Esophagus muscularis mucosa (tissue), 4 donors: Measurements from ENCODE around the gene GVQW3. TPM values are rescaled to one million over a fixed set of nuclear protein-coding genes. Genes with fewer than 3 reads are reported as not detected.

Experiments
- DNase-seq: peaks from one replicate; pipeline ENCODE4 v3.0.0-alpha.2; 2017; ENCODE audit errors: extremely low spot score
- H3K27ac ChIP-seq, 4 donors: fragments of 200-600 bp; sonication (generic); replicated peaks in 1 of 4; 1 replicate in 3 of 4; 2 replicates in 1 of 4; pipeline ENCODE4 v1.5.1; 2016 to 2019; ENCODE audit warnings: mild to moderate bottlenecking in 1 of 4
- H3K27me3 ChIP-seq, 4 donors: fragments of 200-600 bp; sonication (generic); one replicate each; pipeline versions ENCODE4 v1.5.1 to v1.6.0; 2016 to 2019
- H3K36me3 ChIP-seq, 4 donors: fragments of 200-600 bp; sonication (generic); one replicate each; pipeline ENCODE4 v1.5.1; 2016 to 2019
- H3K4me1 ChIP-seq, 4 donors: fragments of 200-600 bp; sonication (generic); one replicate each; pipeline ENCODE4 v1.5.1; 2016 to 2019
- H3K4me3 ChIP-seq, 4 donors: fragments of 200-600 bp; sonication (generic); 1 replicate in 2 of 4; 2 replicates in 2 of 4; pipeline ENCODE4 v1.5.1; 2016 to 2019; ENCODE audit warnings: mild to moderate bottlenecking in 4 of 4, moderate library complexity in 1 of 4
- H3K9me3 ChIP-seq, 4 donors: fragments of 200-600 bp; sonication (generic); 1 replicate in 3 of 4; 2 replicates in 1 of 4; pipeline ENCODE4 v1.5.1; 2016 to 2019
- EP300 ChIP-seq: sonication (generic); formaldehyde crosslinking; IDR thresholded peaks from one replicate; pipeline ENCODE4 v1.6.1; 2017; ENCODE audit warnings: antibody characterized with exemption
- POLR2A ChIP-seq: fragments of 450-650 bp; IDR thresholded peaks from one replicate; pipeline ENCODE4 v1.6.1; 2017; ENCODE audit warnings: antibody characterized with exemption, moderate library complexity, mild to moderate bottlenecking, low read depth
- POLR2AphosphoS5 ChIP-seq, 2 donors: sonication (generic); formaldehyde crosslinking; IDR thresholded peaks; one replicate each; pipeline ENCODE4 v1.6.1; 2017; ENCODE audit warnings: antibody characterized with exemption in 2 of 2
- WGBS: methylation state at CpG from one replicate; pipeline ENCODE4 v1.1.5; 2018; 5-methylcytosine and 5-hydroxymethylcytosine counted together
- intact Hi-C: fragments of 100-400 bp; cut with DNase I; formaldehyde crosslinking; loops from one replicate; pipeline ENCODE4 v1.15.1; 2023
- total RNA-seq, 4 donors: library from RNA; depleted of rRNA; stranded (reverse); fragments of >200 nt; gene quantifications; one replicate each; pipeline versions ENCODE4 v1.1.0 to v1.2.1, GENCODE V29; 2016
- TF ChIP-seq, protein P1 (sequence below), 3 experiments: fragments of 200-600 bp in 2 of 3; fragments of 450-650 bp in 1 of 3; sonication (generic) in 2 of 3; IDR thresholded peaks; one replicate each; pipeline ENCODE4 v1.5.1; 2017 to 2019; ENCODE audit warnings: antibody characterized with exemption in 3 of 3, mild to moderate bottlenecking in 2 of 3, moderate library complexity in 1 of 3

Gene GVQW3
- 1 to 10 TPM in 2 of 4 donors, under 1 TPM in 2; 0.50 to 1.6 (median 1.0) TPM for total RNA-seq

DNA sequence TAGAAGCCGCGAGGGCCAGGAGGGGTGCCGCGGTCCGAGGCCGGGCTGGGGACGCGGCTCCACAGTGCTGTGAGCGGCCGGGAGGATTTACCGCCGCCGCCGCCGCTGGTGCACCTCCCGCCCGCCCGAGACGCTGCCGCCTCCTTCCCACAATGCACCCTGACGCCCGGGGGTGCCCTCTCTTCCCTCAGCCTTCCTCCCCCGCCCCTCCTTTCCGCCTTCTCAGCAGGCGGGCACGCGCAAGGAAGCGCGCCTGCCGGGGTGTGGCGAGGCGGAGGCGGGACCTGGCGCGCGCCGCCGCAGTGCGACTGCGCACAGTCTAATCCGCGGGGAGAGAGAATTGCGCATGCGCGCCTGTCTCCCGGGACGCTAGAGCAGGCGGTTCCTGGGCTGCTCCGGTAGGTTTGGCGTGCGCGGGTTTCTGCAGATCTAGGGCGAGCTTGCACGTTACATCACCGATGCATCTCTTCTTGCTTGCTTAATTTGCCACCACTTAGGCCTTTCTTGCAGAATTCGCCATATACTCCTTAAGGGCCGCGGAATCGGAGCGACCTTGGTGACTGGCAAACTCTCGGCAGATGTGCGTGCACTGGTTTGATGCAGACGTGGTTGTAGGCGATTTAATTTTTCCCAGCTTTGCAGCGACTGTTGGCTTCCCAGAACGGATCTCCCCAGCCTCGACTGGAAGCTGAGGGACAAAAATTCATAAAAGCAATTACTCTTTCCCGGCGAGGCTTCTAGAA lies at the start of gene GVQW3, which contains the start of gene THAP12:
TSS of gene GVQW3 (plus strand) at position 347 of the 743 bp plus-strand sequence. CDS start 506 bp downstream, outside the sequence.
TSS of gene THAP12 (minus strand) at position 156 of the 743 bp plus-strand sequence. CDS start 296 bp downstream, outside the sequence.
- peak; percentile 99 for DNase-seq
- Histone ChIP-seq H3K27ac (peak within 1 kb of the TSS; percentile 85 to 92 (median 91)), H3K36me3 (no peaks in the 10 kb centered on the region), H3K9me3 (no peaks in the 10 kb centered on the region), H3K27me3 (no peaks in the 10 kb centered on the region), H3K4me1 (peaks cover 20 to 56% (median 39%) of the 10 kb centered on the region in 4 donors), H3K4me3 (peak within 1 kb of the TSS; percentile 87 to 98 (median 96))
- WGBS = under 1% methylated on average over 35 of the region's 69 CpGs
- intact Hi-C loops = loop anchor here (2.0 kb wide), 1 partner anchor 64 kb away; the partner anchor contains the start of gene EMSY
- TF ChIP-seq POLR2A (peak; percentile 21), EP300 (no peak), POLR2AphosphoS5 (IDR thresholded peaks at IDR 0.05) (peak; percentile 84 to 98)
- TF ChIP-seq, protein P1, sequence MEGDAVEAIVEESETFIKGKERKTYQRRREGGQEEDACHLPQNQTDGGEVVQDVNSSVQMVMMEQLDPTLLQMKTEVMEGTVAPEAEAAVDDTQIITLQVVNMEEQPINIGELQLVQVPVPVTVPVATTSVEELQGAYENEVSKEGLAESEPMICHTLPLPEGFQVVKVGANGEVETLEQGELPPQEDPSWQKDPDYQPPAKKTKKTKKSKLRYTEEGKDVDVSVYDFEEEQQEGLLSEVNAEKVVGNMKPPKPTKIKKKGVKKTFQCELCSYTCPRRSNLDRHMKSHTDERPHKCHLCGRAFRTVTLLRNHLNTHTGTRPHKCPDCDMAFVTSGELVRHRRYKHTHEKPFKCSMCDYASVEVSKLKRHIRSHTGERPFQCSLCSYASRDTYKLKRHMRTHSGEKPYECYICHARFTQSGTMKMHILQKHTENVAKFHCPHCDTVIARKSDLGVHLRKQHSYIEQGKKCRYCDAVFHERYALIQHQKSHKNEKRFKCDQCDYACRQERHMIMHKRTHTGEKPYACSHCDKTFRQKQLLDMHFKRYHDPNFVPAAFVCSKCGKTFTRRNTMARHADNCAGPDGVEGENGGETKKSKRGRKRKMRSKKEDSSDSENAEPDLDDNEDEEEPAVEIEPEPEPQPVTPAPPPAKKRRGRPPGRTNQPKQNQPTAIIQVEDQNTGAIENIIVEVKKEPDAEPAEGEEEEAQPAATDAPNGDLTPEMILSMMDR (IDR thresholded peaks at IDR 0.05) = peak in 1 of 3 experiments; percentile 25

DNA sequence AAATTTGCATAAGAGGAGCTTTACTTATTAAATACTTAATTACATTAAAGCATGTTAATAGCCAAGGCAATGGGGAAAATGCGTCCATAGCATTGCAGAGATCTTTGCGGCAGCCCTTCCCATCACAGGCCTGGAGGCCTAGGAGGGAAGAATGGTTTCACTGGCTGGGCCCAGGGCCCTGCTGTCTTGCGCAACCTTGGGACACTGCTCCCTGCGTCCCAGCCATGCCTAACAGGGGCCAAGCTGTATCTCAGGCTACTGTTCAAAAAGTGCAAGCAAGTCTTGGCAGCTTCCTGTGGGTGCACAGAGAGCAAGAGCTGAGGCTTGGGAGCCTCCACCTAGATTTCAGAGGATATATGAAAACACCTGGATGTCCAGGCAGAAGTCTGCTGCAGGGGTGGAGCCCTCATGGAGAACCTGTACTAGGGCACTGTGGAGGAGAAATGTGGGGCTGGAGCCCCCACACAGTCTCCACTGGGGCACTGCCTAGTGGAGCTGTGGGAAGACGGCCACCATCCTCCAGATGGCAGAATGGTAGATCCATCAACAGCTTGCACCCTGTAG lies 46.2 kb upstream of the GVQW3 start:
- Histone ChIP-seq H3K4me3 (no peak overlapping the region), H3K27ac (no peak overlapping the region), H3K27me3 (no peaks in the 10 kb centered on the region), H3K4me1 (peaks cover 3 to 15% (median 6%) of the 10 kb centered on the region in 4 donors), H3K36me3 (no peaks in the 10 kb centered on the region), H3K9me3 (peaks cover 0 to 6% (median 0%) of the 10 kb centered on the region in 4 donors)
- intact Hi-C loops = no loop called here
- TF ChIP-seq POLR2AphosphoS5 (IDR thresholded peaks at IDR 0.05) (no peak), EP300 (no peak), POLR2A (no peak)
- TF ChIP-seq, protein P1 (IDR thresholded peaks at IDR 0.05) = no peak
- 82% methylated on average over 4 of the region's 5 CpGs for WGBS
- DNase-seq = no peak

DNA sequence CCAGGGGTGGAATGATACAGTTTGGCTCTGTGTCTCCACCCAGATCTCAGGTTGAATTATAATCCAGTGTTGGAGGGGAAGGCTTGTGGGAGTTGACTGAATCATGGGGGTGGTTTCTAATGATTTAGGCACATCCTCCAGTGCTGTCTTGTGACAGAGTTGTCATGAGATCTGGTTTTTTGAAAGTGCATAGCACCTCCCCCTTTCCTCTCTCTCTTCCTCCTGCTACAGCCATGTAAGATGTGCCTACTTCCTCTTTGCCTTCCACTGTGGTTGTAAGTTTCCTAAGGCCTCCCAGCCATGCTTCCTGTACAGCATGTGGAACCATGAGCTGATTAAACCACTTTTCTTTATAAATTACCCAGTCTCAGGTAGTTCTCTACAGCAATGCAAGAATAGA lies 45.3 kb upstream of the GVQW3 start:
- peaks cover 3 to 17% (median 6%) of the 10 kb centered on the region in 4 donors for H3K4me1 ChIP-seq
- peaks cover 0 to 6% (median 0%) of the 10 kb centered on the region in 4 donors for H3K9me3 ChIP-seq
- no peaks in the 10 kb centered on the region for H3K27me3 ChIP-seq
- DNase-seq = no peak
- intact Hi-C loops = no loop called here
- TF ChIP-seq, protein P1 (IDR thresholded peaks at IDR 0.05) = no peak
- TF ChIP-seq POLR2A = no peak
- TF ChIP-seq EP300 = no peak
- TF ChIP-seq POLR2AphosphoS5 (IDR thresholded peaks at IDR 0.05) = no peak
- H3K4me3 ChIP-seq = no peak overlapping the region
- no peaks in the 10 kb centered on the region for H3K36me3 ChIP-seq
- no peak overlapping the region for H3K27ac ChIP-seq

DNA sequence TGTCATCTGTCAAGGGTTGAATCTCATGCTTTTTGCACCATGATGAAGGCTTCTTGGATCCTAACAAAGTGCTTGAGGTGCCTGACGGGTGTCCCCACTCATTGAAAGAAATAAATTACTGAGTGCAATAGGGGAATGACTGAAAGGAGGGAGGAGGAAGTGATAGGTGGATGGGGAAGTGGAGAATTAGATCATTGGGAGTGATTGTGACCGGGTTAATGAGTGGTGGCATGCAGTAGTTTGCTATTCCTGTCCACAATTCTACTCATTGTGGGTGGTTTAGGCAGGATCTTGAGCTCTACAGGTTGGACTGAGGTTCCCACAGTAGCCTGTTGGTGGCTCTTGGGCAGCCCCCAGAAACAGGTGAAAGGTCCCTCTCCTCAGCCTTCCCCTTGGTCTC lies 44.5 kb upstream of the GVQW3 start:
- intact Hi-C loops = no loop called here
- H3K4me3 ChIP-seq = no peak overlapping the region
- H3K27ac ChIP-seq = no peak overlapping the region
- peak; percentile 26 for DNase-seq
- H3K36me3 ChIP-seq = no peaks in the 10 kb centered on the region
- peaks cover 3 to 17% (median 6%) of the 10 kb centered on the region in 4 donors for H3K4me1 ChIP-seq
- 71% methylated on average over 2 of the region's 2 CpGs for WGBS
- peaks cover 0 to 6% (median 0%) of the 10 kb centered on the region in 4 donors for H3K9me3 ChIP-seq
- H3K27me3 ChIP-seq = no peaks in the 10 kb centered on the region
- TF ChIP-seq POLR2AphosphoS5 (IDR thresholded peaks at IDR 0.05) (no peak), EP300 (no peak), POLR2A (no peak)
- TF ChIP-seq, protein P1 (IDR thresholded peaks at IDR 0.05) = no peak
